Fibroblast of skin of right quadriceps (primary cell): ENCODE measurements around the gene TCHH.
"Not testable (repeated sequence)": the region's sequence is repeated elsewhere in the genome, so short reads cannot be mapped to it uniquely, and the experiment has no call there.

ENCODE experiments used
- DNase-seq: peaks from one replicate; pipeline ENCODE4 v3.0.0-alpha.2; 2013

TCHH gene

DNA sequence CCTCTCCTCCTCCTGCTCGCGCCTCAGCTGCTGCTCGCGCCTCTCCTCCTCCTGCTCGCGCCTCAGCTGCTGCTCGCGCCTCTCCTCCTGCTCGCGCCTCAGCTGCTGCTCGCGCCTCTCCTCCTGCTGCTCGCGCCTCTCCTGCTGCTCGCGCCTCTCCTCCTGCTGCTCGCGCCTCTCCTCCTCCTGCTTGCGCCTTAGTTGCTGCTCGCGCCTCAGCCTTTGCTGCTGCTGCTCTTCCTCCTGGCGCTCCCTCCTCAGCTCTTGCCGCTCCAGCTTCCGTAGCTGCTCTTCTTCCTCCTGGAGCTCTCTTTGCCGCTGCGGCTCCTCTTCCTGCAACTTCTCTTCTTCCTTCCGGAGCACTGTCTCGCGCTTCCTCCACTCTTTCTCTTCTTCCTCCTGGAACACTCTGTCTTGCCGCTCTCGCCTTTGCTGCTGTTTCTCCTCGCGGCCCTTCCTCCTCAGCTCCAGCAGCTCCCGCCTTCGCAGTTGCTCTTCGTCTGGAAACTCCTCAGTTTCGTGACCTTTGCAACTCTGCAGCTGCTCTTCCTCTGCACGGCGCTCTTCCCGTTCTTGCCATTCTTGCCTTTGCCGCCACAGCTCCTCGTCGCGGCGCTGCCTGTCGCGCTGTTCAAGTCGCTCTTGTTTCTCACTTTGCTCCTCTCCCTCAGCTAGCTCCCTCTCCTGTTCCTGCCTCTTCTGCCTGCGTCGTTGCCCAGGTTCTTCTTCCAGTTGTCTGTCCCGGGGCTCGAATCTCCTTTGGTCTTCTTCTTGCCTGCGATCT lies 3.0 kb downstream of the TCHH start:
- peak; percentile 23 for DNase-seq

DNA sequence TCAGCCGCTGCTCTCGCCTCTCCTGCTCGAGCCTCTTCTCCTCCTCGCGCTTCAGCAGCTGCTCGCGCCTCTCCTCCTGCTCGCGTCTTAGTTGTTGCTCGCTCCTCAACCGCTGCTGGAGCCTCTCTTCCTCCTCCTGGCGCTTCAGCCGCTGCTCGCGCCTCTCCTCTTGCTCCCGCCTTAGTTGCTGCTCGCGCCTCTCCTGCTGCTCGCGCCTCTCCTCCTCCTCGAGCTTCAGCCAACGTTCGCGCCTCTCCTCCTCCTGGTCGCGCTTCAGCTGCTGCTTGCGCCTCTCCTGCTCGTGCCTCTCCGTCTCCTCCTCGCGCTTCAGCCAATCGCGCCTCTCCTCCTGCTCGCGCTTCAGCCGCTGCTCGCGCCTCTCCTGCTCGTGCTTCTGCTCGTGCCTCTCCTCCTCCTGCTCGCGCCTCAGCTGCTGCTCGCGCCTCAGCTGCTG lies 3.7 kb downstream of the TCHH start:
- DNase-seq, result peak; percentile 52

DNA sequence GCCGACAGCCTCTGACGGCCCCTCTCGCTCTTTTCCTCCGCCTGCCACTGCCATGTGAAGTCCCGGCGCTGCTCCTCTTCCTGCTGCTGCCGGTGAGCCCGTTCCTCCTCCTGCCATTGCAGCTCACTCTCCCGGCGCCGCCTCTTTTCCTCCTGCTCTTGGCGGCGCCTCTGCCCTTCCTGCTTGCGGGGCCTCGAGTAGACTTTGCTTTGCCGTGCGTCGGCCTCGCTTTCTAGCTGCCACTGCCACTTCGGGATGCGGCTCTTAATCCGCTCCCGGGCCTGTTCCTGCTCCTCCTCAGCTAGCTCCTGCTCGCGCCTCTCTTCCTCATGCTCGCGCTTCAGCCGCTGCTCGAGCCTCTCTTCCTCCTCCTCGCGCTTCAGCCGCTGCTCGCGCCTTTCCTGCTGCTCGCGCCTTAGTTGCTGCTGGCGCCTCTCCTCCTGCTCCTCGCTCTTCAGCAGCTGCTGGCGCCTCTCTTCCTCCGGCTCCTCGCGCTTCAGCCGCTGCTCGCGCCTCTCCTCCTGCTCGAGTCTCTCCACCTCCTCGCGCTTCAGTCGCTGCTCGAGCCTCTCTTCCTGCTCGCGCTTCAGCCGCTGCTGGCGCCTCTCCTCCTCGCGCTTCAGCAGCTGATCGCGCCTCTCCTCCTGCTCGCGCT lies 4.3 kb downstream of the TCHH start:
- DNase-seq, result peak; percentile 55

DNA sequence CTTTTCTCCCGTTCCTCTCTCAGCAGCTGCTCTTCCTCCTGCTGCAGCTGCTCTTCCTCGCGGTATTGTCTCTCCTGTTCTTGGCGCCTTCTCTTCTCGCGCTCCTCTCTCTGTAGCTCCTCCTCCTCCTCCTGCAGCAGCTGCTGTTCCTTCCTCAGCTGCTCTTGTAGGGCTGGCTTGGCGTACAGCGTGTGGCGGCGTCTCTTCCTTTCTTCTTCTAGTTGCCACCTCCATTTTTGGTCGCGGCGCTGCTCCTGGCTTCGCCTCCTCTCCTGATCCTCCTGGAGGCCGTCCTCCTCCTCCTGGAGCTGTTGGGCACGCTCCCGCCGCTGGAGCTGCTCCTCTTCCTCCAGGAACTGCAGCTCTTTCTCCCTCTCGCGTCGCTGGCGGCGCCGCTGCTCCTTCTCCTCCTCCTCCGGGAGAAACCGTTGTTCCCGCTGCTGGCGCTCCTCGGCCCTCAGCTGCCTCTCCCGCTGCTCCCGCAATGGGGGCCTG lies 4.8 kb downstream of the TCHH start:
- DNase-seq, result peak; percentile 49

DNA sequence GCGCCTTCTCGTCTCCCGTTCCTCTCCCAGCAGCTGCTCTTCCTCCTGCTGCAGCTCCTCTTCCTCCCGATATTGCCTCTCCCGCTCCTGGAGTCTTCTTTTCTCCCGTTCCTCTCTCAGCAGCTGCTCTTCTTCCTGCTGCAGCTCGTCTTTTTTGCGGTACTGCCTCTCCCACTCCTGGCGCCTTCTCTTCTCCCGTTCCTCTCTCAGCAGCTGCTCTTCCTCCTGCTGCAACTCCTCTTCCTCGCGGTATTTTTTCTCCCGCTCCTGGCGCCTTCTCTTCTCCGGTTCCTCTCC lies 5.3 kb downstream of the TCHH start:
- DNase-seq, result no peak

DNA sequence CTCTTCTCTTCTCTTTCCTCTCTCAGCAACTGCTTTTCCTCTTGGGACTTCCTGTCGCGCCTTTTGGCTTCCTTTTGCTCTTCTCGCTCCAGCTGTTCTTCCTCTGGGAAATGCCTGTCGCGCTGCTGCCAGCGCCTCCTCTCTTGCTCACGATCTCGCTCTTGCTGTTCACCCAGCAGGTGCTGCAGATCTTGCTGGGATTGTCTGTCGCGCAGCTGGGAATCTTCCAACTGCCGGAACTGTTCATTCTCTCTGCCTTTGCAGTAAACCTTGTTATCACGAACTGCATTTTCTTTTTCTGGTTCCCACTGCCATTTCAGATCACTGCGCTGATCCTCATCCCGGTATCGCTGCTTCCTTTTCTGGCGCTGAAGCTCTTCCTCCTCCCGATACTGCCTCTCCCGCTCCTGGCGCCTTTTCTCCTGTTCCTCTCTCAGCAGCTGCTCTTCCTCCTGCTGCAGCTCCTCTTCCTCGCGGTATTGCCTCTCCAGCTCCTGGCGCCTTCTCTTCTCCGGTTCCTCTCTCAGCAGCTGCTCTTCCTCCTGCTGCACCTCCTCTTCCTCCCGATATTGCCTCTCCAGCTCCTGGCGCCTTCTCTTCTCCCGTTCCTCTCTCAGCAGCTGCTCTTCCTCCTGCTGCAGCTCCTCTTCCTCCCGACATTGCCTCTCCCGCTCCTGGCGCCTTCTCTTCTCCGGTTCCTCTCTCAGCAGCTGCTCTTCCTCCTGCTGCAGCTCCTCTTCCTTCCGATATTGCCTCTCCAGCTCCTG lies 5.8 kb downstream of the TCHH start:
- no peak for DNase-seq

DNA sequence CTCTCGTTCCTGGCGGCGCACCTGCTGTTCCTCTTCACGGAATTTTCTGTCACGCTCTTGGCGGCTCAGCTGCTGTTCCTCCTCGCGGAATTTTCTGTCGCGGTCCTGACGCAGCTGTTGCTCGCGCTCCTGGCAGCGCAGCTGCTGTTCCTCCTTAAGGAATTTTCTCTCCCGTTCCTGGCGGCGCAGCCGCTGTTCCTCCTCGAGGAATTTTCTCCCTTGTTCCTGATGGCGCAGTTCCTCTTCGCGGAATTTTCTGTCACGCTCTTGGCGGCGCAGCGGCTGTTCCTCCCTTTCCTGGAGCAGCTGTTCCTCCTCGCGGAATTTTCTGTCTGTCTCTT lies 6.4 kb downstream of the TCHH start:
- no peak for DNase-seq

DNA sequence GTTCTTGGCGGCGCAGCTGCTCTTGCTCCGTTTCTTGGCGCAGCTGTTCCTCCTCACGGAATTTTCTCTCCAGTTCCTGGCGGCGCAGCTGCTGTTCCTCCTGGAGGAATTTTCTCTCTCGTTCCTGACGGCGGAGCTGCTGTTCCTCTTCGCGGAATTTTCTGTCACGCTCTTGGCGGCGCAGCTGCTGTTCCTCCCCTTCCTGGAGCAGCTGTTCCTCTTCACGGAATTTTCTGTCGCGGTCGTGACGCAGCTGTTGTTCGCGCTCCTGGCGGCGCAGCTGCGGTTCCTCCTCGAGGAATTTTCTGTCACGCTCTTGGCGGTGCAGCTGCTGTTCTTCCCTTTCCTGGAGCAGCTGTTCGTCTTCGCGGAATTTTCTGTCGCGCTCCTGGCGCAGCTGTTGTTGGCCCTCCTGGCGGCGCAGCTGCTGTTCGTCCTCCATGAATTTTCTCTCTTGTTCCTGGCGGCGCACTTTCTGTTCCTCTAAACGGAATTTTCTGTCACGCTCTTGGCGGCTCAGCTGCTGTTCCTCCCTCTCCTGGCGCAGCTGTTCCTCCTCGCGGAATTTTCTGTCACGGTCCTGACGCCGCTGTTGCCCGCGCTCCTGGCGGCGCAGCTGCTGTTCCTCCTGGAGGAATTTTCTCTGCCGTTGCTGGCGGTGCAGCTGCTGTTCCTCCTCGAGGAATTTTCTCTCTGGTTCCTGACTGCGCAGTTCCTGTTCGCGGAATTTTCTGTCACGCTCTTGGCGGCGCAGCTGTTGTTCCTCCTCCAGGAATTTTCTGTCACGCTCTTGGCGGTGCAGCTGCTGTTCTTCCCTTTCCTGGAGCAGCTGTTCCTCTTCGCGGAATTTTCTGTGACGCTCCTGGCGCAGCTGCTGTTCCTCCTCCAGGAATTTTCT lies 7.0 kb downstream of the TCHH start:
- DNase-seq, result peak; percentile 38

DNA sequence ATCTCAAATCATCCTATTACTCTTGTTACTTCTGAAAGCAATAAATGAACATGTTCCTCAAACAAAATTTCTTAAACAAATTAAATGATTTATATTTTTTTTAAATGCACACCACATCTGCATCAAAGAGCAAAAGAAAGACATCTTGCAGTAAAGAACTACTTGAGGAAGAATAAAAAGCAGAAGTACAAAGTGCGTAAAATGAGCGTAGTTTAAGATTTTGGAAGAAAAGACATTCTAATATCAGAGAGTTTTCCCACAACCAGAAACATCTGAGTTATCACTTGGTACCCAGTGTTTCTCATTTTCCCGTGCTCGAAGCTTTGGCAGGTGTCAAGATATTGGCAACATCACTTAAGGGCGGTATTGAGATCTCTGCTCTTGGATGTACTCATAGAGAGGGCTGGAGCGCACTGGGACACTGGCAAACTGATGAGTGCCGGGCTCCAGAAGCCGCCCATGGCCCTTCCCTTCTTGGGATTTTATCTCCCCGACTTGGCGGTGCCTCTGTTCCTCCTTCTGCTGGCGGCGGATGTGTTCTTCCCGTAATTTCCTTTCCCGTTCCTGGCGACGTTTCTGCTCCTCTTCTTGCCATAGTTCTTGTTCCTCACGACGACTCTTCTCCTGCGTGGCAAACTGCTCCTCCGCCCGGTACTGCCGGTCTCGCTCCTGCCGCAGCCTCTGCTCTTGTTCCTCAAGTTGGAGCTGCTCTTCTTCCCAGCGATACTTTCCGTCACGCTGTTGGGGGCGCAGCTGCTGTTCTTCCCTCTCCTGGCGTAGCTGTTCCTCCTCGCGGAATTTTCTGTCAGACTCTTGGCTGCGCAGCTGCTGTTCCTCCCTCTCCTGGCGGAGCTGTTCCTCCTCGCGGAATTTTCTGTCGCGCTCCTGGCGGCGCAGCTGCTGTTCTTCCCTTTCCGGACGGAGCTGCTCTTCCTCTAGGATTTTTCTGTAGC lies 7.9 kb downstream of the TCHH start:
- DNase-seq, result no peak

DNA sequence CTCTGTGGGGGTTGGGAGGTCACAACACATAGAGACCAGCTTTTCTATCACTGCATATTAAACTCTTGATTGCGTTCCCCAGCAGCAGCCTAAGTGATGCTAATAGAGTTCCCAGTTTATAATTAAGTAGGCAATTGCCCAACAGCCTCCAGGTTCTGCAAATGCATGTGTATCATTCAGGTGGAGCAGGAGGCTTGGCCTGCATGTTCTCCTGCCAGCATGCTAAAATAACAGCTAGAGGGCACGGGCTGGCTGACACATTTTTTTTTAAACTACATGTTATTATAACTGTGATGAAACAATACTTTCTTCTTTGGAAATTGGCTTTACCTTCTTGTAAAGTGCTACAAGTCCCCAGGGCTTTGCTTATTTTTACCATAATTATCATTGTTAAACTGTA lies 10.4 kb downstream of the TCHH start:
- no peak for DNase-seq

DNA sequence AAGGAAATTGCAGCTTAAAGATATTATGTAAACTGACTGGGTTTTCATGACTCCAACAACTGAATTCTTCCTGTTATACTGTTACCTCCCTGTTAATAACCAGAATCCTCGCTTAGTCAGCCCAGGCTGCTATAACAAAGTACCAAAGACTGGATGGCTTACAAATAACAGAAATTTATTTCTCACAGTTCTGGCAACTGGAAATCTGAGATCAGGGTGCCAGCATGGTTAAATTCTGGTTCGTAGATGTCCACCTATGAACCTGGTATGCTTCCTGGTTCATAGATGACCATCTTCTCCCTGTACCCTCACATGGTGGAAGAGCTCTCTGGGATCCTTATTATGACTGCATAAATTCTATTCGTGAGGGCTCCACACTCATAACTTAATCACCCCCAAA lies 18.3 kb downstream of the TCHH start:
- DNase-seq, result no peak

DNA sequence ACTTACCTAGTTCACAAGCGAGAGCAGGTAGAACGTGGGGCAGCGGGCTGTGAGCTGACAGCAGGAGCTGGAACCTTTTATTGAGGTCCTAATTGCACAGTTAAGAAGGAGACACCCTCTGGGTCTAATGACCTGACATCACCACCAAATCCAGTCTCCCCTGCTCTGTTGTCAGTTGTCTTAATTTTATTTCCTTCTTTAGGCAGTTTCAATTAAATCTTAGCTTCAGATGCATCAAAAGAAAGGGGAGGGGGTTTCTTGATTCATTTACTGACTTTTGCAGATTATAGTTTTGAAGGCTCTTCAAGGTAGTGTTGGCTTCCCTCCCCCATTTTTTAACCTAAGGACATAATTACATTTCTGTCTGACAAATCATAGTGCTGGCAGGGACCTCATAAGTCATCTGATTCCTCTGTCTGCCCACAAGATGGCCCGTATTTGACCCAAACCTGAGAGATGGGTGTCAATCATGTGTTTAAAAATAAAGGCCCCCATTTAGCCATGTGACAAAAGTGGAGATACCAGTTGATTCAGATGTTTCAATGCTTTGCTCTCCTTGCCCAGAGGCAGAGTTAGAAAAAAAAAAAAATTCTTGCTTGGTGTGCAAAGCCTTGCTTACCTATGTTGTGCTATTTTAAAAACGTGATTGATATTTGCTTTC lies 26.1 kb downstream of the TCHH start, which contains the start of gene TCHHL1:
Gene TCHHL1, minus strand, starts transcription at position 51 of the 661 bp plus-strand sequence. CDS start 921 bp downstream, outside the sequence.
- no peak for DNase-seq

DNA sequence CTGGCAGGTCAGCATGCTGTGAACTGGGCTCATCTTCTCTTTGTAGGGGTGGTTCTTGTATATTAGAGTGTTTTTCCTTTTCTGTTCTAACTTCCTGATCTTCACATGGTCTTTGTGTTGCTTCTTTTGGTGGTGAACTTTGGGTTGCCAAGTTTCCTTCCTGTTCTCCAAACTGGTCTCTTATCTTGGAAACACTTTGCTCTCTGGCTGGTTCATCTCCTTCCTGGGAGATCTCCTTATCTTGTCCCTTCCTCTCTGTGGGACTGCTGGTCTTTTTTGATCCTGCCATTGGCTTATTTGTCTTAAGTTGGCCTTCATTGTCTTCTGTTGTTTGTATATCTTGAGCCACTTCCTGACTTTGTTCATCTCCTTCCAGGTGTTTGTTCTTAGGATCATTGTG lies 28.5 kb downstream of the TCHH start:
- no peak for DNase-seq

DNA sequence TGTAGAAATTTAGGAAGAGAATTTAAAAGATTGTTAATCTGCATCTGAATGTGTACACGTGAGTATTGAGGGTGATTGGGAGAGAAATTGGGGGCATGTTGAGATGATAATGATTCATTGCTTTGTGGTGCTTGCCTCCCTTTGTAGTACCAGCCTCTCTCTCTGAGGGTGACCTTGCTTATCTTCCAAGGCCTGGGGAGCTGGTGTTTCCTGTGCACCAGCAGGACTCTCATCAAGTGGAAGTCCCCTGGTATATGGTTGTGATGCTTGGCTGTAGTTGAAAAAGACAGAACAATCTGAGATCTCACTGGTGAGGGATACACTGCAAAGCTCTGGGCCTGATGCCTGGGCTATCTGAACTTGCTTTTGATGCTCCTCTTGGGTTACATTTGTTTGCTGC lies 30.4 kb downstream of the TCHH start:
- DNase-seq, result no peak

DNA sequence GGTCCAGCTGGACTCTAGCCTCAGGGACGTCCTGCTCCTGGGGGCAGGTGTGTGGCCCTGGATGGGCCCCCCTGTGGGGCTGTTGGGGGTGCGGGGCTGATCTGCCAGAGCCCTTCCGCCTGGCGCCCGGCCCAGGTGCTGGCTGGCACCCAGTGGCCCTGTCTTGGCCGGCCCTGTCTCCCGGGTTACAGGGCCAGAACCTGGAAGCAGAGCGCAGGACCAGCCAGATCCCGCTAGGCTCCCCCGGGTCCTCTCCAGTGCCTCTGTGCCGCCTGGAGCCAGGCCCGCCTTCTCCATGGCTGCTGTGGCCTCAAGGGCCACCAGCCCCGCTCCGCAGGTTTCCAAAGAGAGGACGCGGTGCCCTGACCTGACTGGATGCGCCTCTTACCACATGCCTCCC lies 34.2 kb downstream of the TCHH start:
- not testable (repeated sequence) for DNase-seq

DNA sequence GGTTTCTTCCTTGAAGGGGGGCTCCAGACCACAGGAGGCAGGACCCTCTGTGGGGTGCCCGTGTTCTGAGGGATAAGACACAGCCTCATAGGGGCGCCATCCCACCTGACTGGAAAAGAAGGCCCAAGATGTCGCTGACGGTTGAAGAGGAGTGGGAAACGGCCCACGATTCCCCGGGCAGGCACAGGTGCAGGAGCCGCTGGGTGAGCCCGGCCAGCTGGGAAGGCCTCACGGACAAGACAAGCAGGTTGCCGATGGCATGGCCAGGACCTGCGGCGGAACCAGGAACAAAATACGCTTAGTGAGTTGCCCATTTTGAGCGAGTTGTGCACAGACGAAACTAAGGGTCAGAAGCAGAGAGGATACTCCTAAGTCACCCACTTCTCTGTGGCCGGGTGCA lies 34.8 kb downstream of the TCHH start:
- not testable (repeated sequence) for DNase-seq

DNA sequence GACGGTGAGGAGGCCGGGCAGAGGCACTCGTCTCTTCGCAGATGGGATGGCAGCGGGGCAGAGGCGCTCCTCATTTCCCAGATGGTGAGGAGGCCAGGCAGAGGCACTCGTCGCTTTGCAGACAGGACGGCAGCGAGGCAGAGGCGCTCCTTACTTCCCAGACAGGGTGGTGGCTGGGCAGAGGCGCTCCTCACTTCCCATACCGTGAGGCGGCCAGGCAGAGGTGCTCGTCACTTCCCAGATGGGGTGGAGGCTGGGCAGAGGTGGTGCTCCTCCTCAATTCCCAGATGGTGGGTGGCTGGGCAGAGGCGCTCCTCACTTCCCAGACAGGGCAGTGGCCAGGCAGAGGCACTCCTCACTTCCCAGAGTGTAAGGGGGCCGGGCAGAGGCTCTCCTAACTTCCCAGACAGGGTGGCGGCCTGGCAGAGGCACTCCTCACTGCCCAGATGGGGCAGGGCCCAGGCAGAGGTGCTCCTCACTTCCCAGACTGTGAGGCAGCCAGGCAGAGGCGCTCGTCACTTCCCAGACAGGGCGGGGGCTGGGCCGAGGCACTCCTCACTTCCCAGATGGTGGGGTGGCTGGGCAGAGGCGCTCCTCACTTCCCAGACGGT lies 36.3 kb downstream of the TCHH start:
- DNase-seq, result no peak

DNA sequence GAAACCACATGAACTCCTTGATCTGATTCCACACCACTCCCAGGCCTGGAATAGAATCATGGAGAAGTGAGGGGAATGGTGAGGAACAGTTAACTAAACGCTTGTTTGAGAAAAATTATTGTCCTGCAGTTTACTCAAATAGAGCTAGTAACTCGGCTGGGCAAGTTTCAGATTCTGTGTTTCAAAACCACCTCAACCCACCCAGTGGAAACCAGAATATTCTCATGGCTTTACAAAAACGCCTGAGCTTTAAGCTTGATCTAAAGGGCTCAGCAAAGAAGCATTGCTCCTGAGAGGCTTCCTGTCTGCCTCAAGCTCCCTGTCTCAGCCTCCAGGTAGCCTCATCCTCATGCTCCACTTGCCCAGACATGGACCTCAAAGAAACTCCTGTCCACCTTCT lies 42.9 kb downstream of the TCHH start:
- no peak for DNase-seq

DNA sequence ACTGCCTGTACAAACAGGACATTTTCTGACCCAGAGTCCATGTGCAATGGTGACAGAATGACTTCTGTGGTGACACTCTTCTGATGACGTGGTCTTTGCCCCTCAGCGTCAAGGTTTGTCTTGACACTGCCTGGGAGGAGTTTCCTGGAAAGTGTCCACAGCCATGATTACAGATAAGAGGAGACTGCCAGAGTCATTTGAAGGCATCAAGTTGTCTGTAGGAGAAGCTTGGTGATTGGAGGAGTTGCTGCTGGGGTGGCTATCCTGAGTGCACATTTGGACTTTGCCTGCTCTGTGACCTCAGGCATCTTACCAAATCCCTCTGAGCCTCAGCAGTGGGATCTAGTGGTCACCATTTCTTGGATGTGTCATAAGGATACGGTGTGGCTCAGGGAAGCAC lies 44.1 kb downstream of the TCHH start:
- DNase-seq, result no peak

DNA sequence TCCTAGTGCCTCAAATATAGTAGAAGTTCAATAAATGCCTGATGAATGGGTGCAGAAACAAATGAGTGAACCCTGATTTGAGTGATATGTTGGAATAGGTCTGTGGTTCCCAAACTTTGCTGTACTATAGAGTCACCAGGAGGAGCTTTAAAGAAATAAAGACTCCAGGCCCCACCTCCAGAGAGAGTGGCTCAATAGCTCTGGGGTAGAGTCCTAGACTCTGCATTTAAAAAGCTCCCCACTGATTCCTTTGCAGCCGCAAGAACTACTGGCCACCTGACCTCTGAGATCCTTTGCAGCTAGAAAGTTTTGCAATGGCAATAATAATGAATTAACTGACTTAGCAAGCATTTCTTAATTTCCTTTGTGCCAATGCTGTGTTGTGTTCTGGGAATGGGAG lies 47.3 kb downstream of the TCHH start:
- no peak for DNase-seq

DNA sequence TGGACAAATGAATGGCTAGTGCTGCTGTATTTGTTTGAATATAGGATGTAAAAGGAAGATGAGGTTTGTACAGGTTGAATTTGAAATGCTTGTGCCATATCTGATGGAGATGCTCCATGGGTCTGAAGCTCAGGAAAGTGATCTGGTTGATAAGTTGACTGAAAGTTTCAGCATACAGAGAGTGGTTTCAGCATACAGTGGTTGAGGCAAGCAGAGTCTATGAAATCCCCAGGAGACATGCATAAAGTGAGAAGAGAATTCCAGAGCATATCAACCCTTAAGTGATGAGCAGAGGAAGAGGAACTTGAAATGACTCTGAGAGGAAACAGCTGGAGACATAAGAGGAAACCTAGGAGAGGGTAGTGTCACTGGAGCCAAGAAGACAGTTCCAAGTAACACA lies 48.1 kb downstream of the TCHH start:
- no peak for DNase-seq
